GM20431 (cell line): ENCODE results near the gene PPP2R3A.
"Not testable (repeated sequence)": the region's sequence is repeated elsewhere in the genome, so short reads cannot be mapped to it uniquely, and the experiment has no call there.

Source experiments
- in situ Hi-C: fragments of 300-500 bp; cut with MseI, MboI; formaldehyde crosslinking; loops from one replicate; pipeline ENCODE4 v1.15.0; 2020; ENCODE audit warnings: low sequenced_read_pairs; ENCODE audit not compliant: unreplicated experiment

Gene PPP2R3A

DNA sequence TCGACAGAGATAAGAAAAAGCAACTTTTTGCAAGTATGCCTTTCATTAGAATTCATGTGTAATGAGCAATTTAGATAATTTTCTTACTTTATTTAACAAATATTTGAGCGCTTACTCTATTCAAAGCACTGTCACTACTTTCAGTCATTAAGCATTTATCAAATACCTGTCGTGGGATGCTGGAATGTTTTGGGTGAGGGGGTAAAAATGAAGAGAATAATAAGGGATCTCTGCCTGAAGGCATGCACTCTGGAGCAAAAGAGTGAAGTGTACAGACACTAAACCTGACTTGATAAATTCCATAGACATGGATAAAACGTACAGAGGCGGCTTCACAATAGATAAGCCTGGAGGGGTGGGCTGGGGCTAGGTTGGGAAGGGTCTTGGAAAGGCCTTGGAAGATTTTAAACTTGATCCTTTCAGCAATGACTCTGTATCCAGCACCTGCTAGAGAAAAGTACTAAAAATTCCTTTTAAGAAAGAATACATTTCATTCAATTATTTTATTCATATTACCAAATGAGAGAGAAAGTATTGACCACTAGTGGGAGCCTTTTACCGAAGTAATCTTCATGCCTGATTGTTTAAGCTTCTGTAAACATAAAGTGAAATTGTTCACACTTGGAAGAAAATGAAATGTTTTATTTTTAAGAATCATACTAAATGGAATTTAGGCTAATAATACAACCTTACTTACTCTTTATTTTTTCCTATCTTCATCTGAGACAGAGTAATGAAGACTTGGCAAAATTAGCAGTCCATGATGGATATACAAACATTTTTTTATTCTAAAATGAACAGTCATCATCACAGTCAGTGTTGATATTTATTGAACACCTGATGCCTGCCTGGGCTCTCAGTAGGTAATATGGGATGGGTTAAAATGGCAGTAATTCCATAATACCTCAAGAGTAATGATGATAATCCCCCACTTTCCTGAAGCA is 113.2 kb downstream of the PPP2R3A start:
- in situ Hi-C loops: loop anchor here (10.0 to 25.0 kb wide), 3 partner anchors 184 to 936 kb away; partner anchors contain the start of genes PCCB and STAG1

DNA sequence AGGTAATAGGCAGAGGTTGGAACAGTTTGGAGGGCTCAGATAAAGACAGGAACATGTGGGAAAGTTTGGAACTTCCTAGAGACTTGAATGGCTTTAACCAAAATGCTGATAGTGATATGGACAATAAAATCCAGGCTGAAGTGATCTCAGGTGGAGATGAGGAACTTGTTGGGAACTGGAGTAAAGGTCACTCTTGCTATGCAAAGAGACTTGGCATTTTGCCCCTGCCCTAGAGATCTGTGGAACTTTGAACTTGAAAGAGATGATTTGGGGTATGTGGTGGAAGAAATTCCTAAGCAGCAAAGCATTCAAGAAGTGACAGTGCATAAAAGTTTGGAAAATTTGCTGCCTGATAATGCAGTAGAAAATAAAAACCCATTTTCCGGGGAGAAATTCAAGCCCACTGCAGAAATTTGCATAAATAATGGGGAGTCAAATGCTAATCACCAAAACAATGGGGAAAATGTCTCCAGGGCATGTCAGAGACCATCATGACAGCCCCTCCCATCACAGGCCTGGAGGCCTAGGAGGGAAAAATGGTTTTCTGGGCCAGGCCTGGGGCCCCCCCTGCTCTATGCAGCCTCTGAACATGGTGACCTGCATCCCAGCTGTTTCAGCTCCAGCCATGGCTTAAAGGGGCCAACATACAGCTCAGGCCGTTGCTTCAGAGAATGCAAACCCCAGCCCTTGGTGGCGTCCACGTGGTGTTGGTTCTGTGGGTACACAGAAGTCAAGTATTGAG is 118.3 kb downstream of the PPP2R3A start:
- in situ Hi-C loops: loop anchor here (25.0 kb wide), 2 partner anchors 178 to 678 kb away; partner anchors contain the start of genes PCCB and STAG1

DNA sequence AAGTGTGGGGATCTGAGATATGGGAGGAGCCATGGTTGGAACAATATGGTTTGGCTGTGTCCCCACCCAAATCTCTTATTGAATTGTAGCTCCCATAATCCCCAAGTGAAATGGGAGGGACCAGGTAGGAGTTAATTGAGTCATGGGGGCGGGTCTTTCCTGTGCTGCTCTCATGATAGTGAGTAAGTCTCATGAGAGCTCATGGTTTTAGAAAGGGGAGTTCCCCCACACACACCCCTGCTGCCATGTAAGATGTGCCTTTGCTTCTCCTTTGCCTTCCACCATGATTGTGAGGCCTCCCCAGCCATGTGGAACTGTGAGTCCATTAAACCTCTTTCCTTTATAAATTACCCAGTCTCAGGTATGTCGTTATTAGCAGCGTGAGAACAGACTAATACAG is 119.5 kb downstream of the PPP2R3A start:
- in situ Hi-C loops: loop anchor here (25.0 kb wide), 2 partner anchors 177 to 677 kb away; partner anchors contain the start of genes PCCB and STAG1

DNA sequence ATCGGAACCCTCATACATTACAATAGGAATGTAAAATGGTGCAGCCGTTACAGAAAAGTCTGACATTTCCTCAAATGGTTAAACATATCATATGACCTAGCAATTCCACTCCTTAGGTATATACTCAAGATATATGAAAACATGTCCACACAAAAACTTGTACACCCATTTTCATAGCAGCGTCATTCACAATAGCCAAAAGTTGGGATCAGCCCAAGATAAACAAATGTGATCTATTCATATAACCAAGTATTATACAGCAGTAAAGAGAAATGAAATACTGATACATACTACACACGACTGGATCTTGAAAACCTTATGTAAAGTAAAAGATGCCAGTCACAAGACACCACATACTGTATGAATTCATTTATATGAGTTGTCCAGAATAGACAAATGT is 128.2 kb downstream of the PPP2R3A start:
- in situ Hi-C loops: loop anchor here (25.0 kb wide), 2 partner anchors 169 to 669 kb away; partner anchors contain the start of genes PCCB and STAG1

DNA sequence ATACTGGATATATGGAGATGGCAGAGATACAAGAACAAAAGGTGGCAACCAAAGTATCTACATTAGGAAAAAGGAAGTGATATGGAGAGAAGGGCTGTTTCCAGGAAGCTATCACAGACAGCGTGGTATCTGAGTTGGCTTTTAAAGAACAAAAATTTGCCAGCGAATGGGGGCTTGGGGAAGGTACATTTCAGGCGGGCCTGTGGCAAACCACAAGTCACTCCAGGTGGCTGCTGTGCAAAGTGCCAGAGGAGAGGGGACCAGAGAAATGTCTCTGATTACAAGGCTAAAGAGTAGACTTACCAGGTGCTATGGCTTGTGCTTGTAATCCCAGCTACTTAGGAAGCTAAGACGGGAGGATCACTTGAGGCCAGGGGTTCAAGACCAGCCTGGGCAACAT is 139.5 kb downstream of the PPP2R3A start:
- in situ Hi-C loops: no loop called here

DNA sequence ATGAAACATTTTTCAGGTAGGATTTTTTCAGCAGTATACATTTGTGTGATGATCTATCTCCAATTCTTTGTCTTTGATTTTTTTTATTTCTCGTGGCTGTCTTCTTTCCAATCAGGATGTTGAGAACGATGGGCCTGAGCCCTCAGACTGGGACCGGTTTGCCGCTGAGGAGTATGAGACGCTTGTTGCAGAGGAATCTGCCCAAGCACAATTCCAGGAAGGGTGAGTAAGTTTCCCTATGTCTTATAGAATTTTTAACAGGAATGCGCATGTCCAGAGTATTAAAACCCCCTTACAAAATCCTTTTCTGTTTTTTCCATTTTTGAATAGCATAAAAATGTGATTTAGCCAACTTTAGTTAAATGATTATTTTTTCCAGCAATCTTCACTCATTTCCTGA is 140.6 kb downstream of the PPP2R3A start:
- in situ Hi-C loops: no loop called here

DNA sequence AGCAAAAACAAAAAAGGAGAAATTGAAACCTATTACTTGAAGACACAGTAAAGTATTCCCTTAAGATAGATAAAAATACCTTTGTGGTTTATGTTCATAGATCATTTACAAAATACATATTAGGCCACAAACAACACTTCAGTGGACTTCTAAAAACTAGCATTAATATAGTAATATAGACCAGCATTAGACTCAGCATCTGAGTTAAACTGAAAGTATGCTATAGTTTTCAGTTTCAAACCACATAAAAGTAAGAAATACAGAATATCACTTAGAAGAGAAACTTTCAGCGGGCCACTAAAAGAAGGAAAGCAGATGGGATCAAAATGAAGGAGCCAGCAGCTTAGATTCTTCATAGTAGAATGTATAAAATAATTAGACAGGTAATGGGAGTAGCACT is 144.0 kb downstream of the PPP2R3A start:
- in situ Hi-C loops: no loop called here

DNA sequence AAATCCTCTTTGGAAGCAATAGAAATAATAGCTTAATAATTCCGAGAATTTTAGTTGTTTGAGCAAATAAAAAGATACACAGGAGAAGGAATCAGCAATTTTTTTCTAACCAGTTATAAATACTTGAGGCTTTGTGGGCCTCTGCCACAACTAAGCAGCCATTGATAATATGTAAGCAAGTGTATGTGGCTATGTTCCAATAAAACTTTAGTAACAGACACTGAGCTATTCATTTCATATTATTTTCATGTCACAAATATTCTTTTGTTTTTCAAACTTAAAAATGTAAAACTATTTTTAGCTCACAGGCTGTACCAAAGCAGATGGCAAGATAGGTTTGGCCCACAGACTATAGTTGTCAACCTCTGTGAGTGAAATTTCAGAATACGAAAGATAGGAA is 145.0 kb downstream of the PPP2R3A start:
- in situ Hi-C loops: no loop called here

DNA sequence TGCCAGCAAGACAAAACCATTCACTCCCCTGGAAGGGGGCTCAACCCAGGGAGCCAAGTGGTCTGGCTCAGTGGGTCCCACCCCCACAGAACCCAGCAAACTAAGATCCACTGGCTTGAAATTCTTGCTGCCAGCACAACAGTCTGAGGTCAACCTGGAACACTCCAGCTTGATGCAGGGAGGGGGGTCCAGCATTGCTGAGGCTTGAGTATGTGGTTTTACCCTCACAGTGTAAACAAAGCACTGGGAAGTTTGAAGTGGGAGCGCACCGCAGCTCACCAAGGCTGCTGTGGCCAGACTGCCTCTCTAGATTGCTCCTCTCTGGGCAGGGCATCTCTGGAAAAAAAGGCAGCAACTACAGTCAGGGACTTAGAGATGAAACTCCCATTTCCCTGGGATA is 148.9 kb downstream of the PPP2R3A start:
- in situ Hi-C loops: no loop called here

DNA sequence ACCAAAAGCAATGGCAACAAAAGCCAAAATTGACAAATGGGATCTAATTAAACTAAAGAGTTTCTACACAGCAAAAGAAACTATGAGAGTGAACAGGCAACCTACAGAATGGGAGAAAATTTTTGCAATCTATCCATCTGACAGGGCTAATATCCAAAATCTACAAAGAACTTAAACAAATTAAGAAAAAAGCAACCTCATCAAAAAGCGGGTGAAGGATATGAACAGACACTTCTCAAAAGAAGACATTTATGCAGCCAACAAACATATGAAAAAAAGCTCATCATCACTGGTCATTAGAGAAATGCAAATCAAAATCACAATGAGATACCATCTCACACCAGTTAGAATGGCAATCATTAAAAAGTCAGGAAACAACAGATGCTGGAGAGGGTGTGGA is 153.8 kb downstream of the PPP2R3A start:
- in situ Hi-C loops: not testable (repeated sequence)

DNA sequence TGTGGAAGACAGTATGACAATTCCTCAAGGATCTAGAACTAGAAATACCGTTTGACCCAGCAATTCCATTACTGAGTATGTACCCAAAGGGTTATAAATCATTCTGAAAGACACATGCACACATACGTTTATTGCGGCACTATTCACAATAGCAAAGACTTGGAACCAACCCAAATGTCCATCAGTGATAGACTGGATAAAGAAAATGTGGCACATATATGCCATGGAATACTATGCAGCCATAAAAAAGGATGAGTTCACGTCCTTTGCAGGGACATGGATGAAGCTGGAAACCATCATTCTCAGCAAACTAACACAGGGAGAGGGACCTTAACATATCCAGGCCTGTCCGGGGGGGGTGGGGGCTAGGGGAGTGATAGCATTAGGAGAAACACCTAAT is 154.3 kb downstream of the PPP2R3A start:
- in situ Hi-C loops: not testable (repeated sequence)

DNA sequence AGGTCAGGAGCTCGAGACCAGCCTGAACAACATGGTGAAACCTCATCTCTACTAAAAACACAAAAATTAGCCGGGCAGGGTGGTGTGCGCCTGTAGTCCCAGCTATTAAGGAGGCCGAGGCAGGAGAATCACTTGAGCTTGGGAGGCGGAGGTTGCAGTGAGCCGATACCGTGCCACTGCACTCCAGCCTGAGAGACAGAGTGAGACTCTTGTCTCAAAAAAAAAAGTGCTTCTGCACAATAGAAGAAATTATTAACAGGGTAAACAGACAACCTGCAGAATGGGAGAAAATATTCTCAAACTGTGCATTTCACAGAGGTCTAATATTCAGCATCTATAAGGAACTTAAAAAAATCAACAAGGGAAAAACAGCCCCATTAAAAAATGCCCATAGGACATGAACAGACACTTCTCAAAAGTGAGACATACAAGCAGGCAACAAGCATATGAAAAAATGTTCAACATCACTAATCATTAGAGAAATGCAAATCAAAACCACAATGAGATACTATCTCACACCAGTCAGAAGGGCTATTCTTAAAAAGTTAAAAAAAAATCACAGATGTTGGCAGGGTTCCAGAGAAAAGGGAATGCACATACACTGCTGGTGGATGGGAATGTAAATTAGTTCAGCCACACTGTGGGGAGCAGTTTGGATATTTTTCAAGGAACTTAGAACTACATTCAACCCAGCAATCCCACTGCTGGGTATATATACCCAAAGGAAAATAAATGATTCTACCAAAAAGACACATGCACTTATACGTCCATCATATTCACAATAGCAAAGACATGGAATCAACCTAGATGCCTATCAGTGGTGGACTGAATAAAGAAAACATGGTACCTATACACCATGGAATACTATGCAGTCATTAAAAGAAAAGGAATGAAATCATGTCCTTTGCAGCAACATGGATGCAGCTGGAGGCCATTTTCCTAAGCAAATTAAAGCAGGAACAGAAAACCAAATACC is 155.1 kb downstream of the PPP2R3A start:
- in situ Hi-C loops: no loop called here

DNA sequence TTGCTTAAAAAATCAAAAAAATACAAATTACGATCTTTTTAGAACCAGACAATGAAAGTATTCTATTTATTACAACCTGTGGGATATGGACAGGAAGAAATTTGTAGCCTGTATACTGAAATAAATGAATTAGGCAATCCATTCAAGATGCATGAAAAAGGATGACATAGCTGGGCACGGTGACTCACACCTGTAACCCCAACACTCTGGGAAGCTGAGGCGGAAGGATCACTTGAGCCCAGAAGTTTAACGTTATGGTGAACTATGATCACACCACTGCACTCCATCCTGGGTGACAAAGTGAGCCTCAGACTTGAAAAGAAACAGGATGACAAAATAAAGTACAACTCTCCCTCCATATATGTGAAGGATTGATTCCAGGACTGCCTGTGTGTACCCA is 156.5 kb downstream of the PPP2R3A start:
- in situ Hi-C loops: no loop called here

DNA sequence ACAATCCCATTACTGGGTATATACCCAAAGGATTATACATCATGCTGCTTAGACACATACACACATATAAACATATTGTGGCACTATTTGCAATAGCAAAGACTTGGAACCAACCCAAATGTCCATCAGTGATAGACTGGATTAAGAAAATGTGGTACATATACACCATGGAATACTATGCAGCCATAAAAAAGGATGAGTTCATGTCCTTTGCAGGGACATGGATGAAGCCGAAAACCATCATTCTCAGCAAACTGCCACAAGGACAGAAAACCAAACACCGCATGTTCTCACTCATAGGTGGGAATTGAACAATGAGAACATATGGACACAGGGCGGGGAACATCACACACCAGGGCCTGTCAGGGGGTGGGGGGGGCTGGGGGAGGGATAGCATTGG is 166.1 kb downstream of the PPP2R3A start:
- in situ Hi-C loops: not testable (repeated sequence)

DNA sequence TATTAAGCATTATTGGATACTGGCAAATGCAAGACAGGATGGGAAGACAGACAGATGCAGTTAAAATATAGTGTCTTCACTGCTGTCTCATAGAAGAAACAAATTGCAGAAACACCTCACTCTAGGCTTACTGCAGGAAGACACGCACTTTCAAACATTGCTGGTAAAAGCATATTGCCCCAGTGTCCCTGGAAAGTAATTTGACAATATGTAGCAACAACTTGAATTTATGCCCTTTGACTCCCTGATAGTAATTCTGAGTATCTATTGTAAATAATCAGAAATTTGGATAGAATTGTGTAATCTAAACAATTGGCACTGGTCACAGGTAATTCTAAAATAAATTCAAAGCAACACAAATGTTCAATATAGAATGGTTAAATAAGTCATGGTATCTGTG is 168.6 kb downstream of the PPP2R3A start:
- in situ Hi-C loops: no loop called here

DNA sequence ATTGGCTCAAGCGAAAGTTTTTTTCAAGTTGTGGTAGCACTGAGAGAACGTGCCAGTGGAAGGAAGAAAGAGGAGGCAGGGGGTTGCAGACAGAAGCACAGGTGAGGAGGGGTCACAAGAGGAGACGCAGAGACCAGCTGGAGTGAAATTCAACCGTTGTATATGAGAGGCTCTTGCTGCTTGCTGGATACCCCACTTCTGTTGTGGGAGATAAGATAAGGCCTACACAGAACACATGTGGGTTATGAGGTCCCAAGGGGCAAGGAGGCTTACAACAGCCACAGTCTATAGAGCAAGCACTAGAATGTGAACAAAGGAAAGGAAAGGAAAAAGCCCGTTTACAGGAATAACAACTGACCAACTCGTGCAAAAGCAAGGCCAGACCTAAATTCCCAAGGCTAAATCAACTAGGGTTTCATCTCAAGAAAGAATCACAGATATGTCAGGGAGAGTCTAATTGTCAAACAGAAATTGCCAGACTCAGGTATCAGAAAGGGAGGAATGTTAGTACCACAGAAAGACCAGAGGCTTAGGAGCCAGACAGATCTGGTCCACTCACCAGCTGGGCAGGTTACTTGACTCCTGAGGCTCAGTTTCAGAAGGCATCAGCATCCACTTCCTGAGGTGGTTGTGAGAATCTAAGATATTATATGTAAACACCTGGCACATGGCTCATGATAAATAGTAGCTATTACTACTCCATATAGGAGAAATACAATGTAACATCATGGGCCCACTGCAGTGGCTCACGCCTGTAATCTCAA is 169.7 kb downstream of the PPP2R3A start:
- in situ Hi-C loops: no loop called here

DNA sequence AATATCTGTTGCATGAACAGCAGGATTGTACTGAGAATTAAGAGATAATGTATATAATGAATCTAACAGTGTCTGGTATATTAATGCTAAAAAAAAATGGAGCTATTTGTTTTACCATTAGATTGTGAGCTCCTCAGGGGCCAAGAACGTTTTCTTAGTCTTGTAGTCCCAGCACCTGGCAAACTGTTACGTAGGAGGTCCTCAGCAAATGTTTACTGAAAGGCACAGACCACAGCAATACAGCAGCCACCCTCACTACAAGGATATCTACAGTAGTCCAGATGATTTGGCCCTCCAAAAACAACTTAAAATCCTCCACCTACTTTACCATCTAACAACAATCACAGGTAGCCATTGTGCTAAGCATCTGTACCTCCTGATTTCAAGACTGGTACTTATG is 170.9 kb downstream of the PPP2R3A start:
- in situ Hi-C loops: no loop called here

DNA sequence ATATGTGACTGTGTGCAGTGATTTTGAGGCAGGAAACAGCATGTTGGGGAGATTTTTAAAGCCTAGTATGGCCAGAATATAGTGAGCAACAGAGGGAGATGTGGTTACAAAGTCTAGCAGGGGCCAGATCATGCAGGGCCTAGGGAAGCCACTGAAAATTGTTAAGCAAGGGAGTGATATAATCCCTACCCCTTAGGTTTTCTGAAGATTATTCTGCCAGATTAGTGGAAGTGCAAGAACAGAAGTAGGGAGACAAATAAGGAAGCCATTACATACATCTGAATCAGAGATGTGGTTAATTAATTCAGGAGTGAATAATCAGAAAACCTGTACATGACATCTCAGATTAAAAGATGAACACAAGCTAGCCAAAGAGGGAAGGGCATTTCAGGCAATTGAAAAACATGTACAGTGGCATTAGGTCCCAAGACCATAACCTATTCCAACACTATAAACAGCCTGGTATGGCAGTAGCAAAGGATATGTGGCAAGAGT is 175.8 kb downstream of the PPP2R3A start:
- in situ Hi-C loops: no loop called here

DNA sequence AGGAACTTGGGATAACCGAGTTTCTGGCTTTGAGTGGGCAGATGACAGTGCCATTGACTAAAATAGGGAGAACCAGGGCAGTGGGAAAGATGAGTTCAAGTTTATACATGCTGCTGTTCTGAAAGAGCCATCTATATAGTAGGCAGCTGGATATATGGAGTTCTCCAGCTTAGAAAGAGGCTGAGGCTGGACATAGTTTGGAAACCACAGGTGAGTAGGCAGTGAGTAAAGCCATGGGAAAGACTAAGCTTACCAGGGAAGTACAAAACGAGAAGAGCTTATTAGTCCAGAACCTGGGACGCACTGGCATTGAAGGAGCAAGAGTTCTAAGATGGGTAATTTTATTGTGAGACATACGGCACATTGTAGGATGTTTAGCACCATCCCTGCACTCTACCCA is 176.4 kb downstream of the PPP2R3A start:
- in situ Hi-C loops: no loop called here
